Measurements from ENCODE around the gene ZDHHC12. TPM values are rescaled to one million over a fixed set of nuclear protein-coding genes. Genes with fewer than 3 reads are reported as not detected.

ZDHHC12 gene
- total and polyA plus RNA-seq, 2 of the 13 experiments (the other 11 are each of a cell fraction or from before 2014, with no cell fraction given) = 25.4 to 28.0 TPM

- TF ChIP-seq NAIF1 (CRISPR knock-in tag; IDR thresholded peaks at IDR 0.05; ENCODE audit: borderline replicate concordance) (no peak), ELF3 (CRISPR knock-in tag; IDR thresholded peaks at IDR 0.05) (0 out of 2 replicates have a peak, but pooled peaks have one; percentile 21), PHF20 (CRISPR knock-in tag; IDR thresholded peaks at IDR 0.05) (0 out of 2 replicates have a peak, but pooled peaks have one; percentile 30), RNF219 (CRISPR knock-in tag; IDR thresholded peaks at IDR 0.05) (no peak), TBX2 (CRISPR knock-in tag; IDR thresholded peaks at IDR 0.05; ENCODE audit: borderline replicate concordance) (peak; percentile 54; the same call in 1 of the 2 replicates), YEATS2 (CRISPR knock-in tag; IDR thresholded peaks at IDR 0.05; ENCODE audit: borderline replicate concordance) (no peak), GZF1 (CRISPR knock-in tag; IDR thresholded peaks at IDR 0.05) (peak; percentile 31; the same call in 1 of the 2 replicates), ZKSCAN1 (IDR thresholded peaks at IDR 0.05; ENCODE audit: low read length) (no peak), TGIF2 (CRISPR knock-in tag; IDR thresholded peaks at IDR 0.05) (peak; percentile 76; the same call in 1 of the 2 replicates), HOXA9 (CRISPR knock-in tag; IDR thresholded peaks at IDR 0.05; ENCODE audit: borderline replicate concordance) (no peak), ZFP36L2 (CRISPR knock-in tag; IDR thresholded peaks at IDR 0.05) (no peak), ZMYM2 (CRISPR knock-in tag; IDR thresholded peaks at IDR 0.05) (no peak), ZNF33A (CRISPR knock-in tag; IDR thresholded peaks at IDR 0.05; ENCODE audit: borderline replicate concordance) (0 out of 2 replicates have a peak, but pooled peaks have one; percentile 51), ZNF740 (CRISPR knock-in tag; IDR thresholded peaks at IDR 0.05) (no peak), ZBTB49 (CRISPR knock-in tag; IDR thresholded peaks at IDR 0.05; ENCODE audit: borderline replicate concordance) (no peak), AGO2 (optimal IDR thresholded peaks at IDR 0.05; ENCODE audit: low read depth, low read length) (peak; percentile 24), MIXL1 (CRISPR knock-in tag; IDR thresholded peaks at IDR 0.05) (no peak), HNRNPUL1 (IDR thresholded peaks at IDR 0.05; ENCODE audit: low read depth, low read length) (no peak), MZF1 (CRISPR knock-in tag; IDR thresholded peaks at IDR 0.05; ENCODE audit: borderline replicate concordance) (no peak), THAP7 (CRISPR knock-in tag; IDR thresholded peaks at IDR 0.05) (no peak), IKZF4 (CRISPR knock-in tag; IDR thresholded peaks at IDR 0.05; ENCODE audit: borderline replicate concordance, low read depth, not compliant biosample characterization) (no peak), RBM39 (IDR thresholded peaks at IDR 0.05; ENCODE audit: low read depth, low read length, poor library complexity, severe bottlenecking) (peak; percentile 39), ZNF576 (CRISPR knock-in tag; IDR thresholded peaks at IDR 0.05) (no peak), ZNF234 (CRISPR knock-in tag; conservative IDR thresholded peaks at IDR 0.05) (peak; percentile 60; the same call in 1 of the 2 replicates), JDP2 (CRISPR knock-in tag; IDR thresholded peaks at IDR 0.05; ENCODE audit: borderline replicate concordance) (no peak; the same call in 1 of the 2 replicates)
Observed at GRCh38 chr9:128702445-128702948, 21.4 kb downstream of the ZDHHC12 start, which contains the start of gene PKN3 (continued).

Data from HepG2 (cell line).